ENCODE results near the gene FLACC1. TPM values are rescaled to one million over a fixed set of nuclear protein-coding genes. Genes with fewer than 3 reads are reported as not detected.

Gene FLACC1
- total and polyA plus RNA-seq, 9 of the 15 experiments (the other 6 are each of a cell fraction or from before 2014, with no cell fraction given), result 0.07 to 0.68 (median 0.22) TPM; not detected in 2

- WGBS (ENCODE audit: insufficient coverage, low coverage, missing lambda C conversion rate), result 13% methylated on average over 11 of the region's 15 CpGs
- H3K4me2 ChIP-seq (ENCODE audit: insufficient read depth, low read length), result peak overlapping the region; percentile 88
- peaks cover 59% of the 10 kb centered on the region for H3K79me2 ChIP-seq (ENCODE audit: control insufficient read depth, insufficient read depth, low read length)
- BruUV-seq (replicated peaks), result no TSS peak
- no peaks in the 10 kb centered on the region for H3K9me1 ChIP-seq (ENCODE audit: control insufficient read depth, insufficient read depth, low read length)
- no peaks in the 10 kb centered on the region for H3K36me3 ChIP-seq (ENCODE audit: control insufficient read depth, insufficient read depth, low read length)
- peaks cover 27 to 46% of the 10 kb centered on the region in 2 experiments for H3K4me1 ChIP-seq (replicated peaks in 1 of 2; ENCODE audit: control insufficient read depth in 2 of 2, insufficient read depth in 2 of 2, low read length in 2 of 2)
- ATAC-seq, result no peak
- H3K9me3 ChIP-seq (replicated peaks; ENCODE audit: control insufficient read depth, insufficient read depth, low read depth, low read length), result no peaks in the 10 kb centered on the region
- peak overlapping the region; percentile 50 for H3K4me3 ChIP-seq
- peak overlapping the region; percentile 94 for H2AFZ ChIP-seq (ENCODE audit: low read depth, low read length)
- peak overlapping the region; percentile 98 for H3K27ac ChIP-seq (ENCODE audit: extremely low read depth, low read depth, low read length)
- peak in 1 of 4 experiments; percentile 34 for DNase-seq (ENCODE audit: extremely low read depth in 1 of 4, low spot score in 3 of 4)
- H3K27me3 ChIP-seq (ENCODE audit: control insufficient read depth in 2 of 2, insufficient read depth in 2 of 2, low read length in 2 of 2), result no peaks in the 10 kb centered on the region
- in situ Hi-C loops (cut with MboI) (no loop called here), intact Hi-C loops (cut with micrococcal nuclease) (loop anchor here (1.0 kb wide), 1 partner anchor 23 kb away; no protein-coding TSS in a partner anchor)
- CTCF ChIA-PET (ENCODE audit: low intra/inter-chr PET ratio), result interaction anchor here (0.6 kb wide), 1 partner anchor 1088 kb away, joined by 4 read pairs; no protein-coding TSS in a partner anchor
- POLR2A ChIA-PET, result interaction anchor here (1.8 kb wide), 1 partner anchor 27 kb away, joined by 5 read pairs; no protein-coding TSS in a partner anchor
- no peak for FAIRE-seq
- H4K20me1 ChIP-seq (replicated peaks; ENCODE audit: control insufficient read depth, insufficient read depth, low read length), result no peaks in the 10 kb centered on the region
- peak overlapping the region; percentile 86 to 90; a peak in 3 of 4 replicates for H3K9ac ChIP-seq (ENCODE audit: insufficient read depth in 1 of 2, low read depth in 2 of 2, low read length in 2 of 2)
- TF ChIP-seq CTCF (IDR thresholded peaks at IDR 0.05 in 2 of 3, conservative IDR thresholded peaks at IDR 0.05 in 1 of 3; ENCODE audit: insufficient read depth in 2 of 3, low read depth in 1 of 3, low read length in 3 of 3) (peak in 1 of 3 experiments; percentile 30; a peak in 2 of 6 replicates), HDAC2 (IDR thresholded peaks at IDR 0.05) (no peak), NFIC (IDR thresholded peaks at IDR 0.05) (no peak), ARID4B (CRISPR knock-in tag; IDR thresholded peaks at IDR 0.05) (no peak), DPF2 (IDR thresholded peaks at IDR 0.05) (0 out of 2 replicates have a peak, but pooled peaks have one; percentile 20), ZBTB7A (IDR thresholded peaks at IDR 0.05; ENCODE audit: borderline replicate concordance, control insufficient read depth, low read depth, low read length) (peak; percentile 44; the same call in 1 of the 2 replicates)
Measured at GRCh38 chr2:201258666-201259615, 98.2 kb downstream of the FLACC1 start.
